SK-N-DZ (cell line): ENCODE data around the gene GRK6.
A peak's percentile ranks its signal among the peaks of the same experiment; 100 is the strongest.
"Not testable (repeated sequence)": the region's sequence is repeated elsewhere in the genome, so short reads cannot be mapped to it uniquely, and the experiment has no call there.

Source experiments
- DNase-seq: peaks from one replicate; pipeline ENCODE4 v3.0.0-alpha.2; 2015; ENCODE audit warnings: low spot score

Gene GRK6

GRCh38 chr5:177397875-177398390, 28.5 kb upstream of the GRK6 start:
- DNase-seq: no peak

- no peak for DNase-seq
Measured at GRCh38 chr5:177399997-177400868, 26.2 kb upstream of the GRK6 start, which contains the start of gene PFN3. Gene PFN3, minus strand, starts transcription at chr5:177400661. Its CDS starts 85 bp downstream, at chr5:177400576.

DNA sequence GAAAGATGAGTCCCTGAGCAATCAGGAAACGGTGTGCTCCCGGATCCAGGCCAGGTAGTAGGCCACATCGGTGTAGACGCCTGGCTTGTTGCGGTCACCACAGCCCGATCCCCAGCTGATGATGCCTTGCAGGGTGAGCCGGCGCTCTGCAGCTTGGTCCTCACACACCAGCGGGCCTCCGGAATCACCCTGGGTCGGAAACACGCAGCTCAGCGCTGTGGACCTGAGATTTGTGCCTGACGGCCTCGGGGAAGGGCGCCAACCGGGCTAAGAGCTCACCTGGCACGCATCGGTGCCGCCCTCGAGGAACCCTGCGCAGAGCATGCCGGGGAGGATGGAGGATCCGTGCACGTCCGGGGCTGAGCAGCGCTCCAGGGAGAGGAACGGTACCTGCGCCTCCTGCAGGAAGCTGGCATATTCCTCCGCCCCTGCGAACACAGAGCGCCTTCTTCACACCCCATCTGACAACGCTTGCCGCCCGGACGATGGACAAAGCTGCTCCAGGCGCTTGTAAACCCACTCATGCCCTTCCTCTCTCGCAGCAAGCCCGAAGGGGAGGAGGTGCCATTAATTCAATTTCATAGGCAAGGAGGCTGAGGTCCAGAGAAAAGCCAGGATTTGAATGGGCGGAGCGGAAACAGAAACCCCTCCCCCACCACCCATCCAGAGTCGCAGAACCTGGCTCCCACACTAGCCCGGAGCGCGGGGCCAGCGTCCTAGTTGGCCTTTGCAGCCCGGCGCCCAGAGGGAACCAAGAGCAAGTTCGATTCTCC, 24.0 kb upstream of the GRK6 start:
- peak; percentile 91 for DNase-seq

- peak; percentile 48 for DNase-seq
Measured at GRCh38 chr5:177403102-177403791, 23.2 kb upstream of the GRK6 start.

DNA sequence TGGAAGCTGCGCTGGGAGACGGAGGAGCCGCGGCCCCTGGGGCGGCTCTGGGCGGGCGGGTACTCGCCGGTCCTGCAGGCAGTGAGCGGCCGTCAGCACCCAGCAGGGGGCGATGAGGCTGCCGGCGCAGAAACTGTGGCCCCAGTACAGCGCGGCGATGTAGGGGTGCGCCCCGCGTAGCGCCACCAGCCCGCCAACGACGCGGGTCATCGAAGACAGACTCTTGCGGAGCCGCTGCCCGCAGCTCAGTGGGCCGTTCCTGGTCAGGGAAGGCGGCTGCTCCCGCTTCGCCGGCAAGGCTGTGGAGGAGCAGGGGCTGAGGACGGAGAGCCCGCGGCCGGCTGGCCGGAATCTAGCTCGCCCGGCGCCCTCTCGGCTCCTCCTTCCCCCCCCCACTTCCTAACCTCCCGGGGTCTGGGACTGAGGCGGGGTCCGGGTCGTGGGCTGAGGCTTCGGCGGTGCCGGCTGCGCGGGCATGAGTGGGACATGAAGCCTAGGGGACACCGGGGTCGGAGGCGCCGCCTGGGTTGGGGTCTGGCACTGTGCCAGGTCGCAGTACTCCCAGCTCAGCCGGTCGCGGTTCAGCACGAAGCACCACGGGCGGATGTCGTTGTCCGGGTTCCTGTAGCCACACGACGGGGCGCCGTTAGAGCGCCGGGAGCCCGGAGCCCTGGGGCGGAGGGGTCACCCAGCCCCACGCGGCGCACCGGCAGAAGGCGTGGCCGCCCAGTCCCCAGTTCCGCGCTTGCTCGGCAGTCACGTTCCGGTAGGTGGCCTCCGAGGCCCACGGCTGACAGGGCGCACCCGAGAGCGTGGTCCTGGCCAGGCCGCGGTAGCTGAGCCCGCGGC, 22.5 kb upstream of the GRK6 start:
- peak; percentile 81 for DNase-seq

DNA sequence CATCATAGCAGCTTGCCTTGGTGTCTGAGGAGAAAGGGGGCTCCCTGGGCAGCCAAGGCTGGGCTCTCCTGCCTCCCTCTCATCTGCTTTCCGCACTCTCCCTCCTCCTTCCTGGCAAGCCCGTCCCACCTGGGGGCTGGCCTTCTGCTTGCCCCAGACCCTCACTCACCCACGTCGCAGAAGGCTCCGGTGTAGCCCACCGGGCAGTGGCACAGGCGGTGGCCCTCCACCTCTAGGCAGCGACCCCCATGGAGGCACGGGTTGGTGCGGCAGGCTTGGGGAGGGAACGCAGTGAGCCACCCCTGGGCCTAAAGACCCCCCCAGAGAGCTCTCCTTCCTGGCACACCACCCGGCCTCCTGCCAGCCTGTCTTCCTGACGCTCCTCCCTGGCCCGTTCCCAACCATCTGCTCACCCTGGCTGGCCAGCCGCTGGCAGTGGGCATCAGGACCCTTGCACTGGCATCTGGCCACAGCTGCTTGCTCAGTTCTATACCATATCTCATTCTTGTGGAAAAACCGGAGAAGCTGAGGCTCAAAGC, 21.8 kb upstream of the GRK6 start:
- DNase-seq: no peak

DNA sequence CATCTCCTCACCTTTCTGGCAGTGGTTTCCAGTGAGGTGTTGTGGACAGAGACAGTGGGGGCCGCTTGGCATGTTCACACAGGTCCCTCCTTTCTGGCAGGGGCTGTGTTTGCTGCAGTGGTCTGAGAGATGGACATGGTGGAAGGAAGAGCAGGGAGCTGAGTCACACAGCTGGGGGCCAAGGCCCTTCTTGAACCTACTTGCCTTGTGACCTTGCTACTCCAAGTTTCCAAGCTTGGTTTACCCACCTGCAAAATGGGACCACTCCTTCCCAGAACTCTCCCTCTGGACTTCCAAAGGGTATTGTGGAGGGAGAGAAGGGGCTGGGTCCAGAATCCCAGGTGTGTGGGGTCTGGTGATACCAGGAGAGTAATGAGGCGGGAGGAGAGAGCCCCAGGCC, 21.2 kb upstream of the GRK6 start:
- DNase-seq: no peak

DNA sequence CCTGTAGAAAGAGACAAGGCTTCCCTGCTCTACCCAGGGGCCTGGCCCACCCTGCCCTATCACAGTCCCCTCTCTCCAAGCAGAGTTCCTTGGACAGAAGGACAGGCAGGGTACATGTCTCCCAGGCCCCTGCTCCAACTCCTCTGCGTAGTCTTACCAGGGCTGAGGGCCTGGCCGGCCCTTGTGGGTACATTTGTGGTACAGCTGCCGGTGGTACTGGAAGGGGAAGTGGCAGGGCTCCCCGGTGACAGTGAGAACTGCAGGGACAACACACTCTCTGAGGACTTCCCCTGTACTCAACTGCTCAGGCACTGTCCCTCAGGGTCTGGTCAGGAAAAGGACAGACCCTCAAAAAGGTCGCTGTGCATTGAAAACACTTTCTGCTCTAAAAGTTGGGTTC, 20.7 kb upstream of the GRK6 start:
- DNase-seq: no peak

DNA sequence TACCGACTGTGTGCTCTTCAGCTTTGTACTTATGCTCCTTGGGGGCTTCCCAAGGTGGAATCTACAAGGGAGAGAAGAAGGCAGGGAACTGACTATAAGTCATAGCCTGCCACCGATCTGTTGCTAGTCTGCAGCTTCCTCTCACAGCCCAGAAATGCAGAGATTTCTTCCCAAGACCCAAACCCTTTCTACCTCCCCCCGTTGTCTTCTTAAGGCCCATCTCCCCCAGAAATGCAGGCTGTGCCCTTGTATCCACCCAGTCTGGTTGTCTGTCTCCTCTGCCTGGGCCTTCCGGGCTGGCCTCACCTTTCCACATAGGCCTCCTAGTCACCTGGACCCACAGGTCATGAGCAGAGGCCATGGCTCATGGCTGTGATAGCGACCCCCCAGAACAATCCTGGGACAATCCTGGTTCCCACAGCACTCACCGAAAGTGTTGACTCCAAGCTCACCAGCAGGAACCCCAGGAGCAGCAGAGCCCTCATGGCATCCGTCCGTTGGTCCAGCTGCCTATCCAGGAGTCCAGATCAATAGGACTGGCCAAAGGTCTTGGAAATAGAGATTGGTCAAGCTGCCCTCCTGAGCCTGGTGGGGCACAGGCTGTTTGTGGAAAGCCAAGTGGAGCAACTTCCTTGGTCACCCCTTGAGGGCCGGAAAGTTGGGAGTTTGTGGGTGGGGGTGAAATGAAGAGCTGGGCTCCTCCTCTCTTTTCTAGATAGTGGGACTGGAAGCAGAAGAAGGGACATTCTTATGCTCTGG, 17.3 kb upstream of the GRK6 start, which contains the start of gene F12:
Gene F12, minus strand, starts transcription at position 522 of the 759 bp plus-strand sequence. Its CDS starts 37 bp downstream, at position 485.
- DNase-seq: no peak

DNA sequence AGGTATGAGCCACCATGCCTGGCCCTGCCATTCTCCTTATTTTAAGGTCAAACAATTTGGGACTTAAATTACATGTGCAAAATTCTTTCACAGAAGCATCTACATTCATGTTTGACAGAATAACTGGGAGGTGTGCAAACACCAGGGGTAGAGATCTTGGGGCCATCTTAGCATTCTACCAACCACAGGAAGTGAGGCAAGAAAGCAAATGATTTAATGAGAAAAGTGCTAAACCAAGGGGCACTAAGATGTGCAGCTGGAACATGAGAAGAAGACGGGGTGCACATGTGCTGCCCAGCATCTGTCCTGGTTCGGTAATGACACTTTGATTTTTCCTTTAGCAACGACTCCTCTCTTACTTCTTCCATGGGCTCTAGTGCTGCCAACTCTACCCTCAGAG, 15.9 kb upstream of the GRK6 start:
- no peak for DNase-seq

- no peak for DNase-seq
Measured at GRCh38 chr5:177412603-177413233, 13.8 kb upstream of the GRK6 start.

- DNase-seq: no peak
Measured at GRCh38 chr5:177414481-177414880, 12.0 kb upstream of the GRK6 start.

GRCh38 chr5:177417081-177417480, 9.4 kb upstream of the GRK6 start:
- not testable (repeated sequence) for DNase-seq

DNA sequence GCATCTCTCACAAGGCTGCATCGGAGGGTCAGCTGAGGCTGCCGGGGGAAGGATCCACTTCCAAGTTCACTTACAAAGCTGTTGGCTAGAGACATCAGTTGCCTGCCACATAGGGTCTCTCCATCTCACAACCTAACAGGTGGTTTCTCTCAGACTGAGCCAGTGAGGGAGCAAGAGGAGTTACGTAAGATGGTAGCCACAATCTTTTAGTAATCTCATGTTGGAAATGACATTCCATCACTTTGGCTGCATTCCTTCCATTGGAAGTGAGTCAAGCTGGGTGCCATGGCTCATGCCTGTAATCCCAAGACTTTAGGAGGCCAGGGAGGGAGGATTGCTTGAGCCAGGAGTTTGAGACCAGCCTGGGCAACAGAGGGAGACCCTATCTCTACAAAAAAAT, 7.4 kb upstream of the GRK6 start:
- no peak for DNase-seq

- DNase-seq: not testable (repeated sequence)
Measured at GRCh38 chr5:177420472-177420871, 6.0 kb upstream of the GRK6 start.

DNA sequence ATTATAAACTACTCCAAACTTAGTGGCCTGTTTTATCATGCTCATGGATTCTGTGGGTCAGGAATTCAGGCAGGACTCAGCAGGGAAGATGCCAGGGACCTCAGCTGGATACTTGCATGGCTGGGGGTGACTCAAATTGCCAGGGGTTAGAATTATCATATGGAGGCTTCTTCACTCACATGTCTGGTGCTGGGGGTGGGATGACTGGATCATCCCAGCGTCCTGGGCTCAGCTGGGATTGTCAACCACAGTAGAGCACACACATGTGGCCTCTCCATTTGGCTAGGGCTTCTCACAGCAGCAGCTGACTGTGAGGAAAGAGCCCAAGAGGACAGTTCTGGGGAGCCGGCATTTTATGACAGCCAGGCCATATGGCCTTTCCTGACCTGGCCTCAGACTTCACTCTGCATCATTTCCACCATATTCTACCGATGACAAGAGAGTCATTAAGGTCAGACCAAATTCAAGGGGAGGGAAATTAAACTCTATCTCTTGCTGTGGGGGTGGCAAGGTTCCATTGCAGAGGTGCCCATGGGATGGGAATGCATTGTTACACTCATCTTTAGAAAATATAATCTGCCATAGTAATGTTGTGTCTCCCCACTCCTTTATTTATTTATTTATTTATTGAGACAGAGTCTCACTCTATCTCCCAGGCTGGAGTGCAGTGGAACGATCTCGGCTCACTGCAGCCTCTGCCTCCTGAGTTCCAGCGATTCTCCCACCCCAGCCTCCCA, 5.2 kb upstream of the GRK6 start:
- DNase-seq: no peak

DNA sequence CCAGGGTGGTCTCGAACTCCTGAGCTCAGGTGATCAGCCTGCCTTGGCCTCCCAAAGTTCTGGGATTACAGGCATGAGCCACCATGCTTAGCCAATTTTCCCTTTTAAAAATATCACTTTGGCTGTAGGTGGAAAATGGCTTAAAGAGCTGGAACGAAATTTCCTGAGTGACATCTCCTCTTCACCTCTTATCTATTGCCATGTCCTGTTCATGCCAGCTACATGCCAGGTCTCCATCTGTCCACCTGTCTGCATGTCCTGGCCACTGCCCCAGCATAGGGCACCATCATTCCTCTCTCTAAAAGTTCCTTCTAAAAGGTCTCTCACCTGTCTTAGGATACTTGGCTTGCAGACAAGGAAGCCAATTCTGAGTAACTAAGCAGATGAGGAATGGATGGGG, 2.8 kb upstream of the GRK6 start:
- no peak for DNase-seq

GRCh38 chr5:177425196-177425800, 1.2 kb upstream of the GRK6 start:
- DNase-seq: no peak
